WERI-Rb-1 (cell line): ENCODE data around the gene ZNF592.

Source experiments
- DNase-seq: peaks from one replicate; pipeline ENCODE4 v3.0.0-alpha.2; 2020
- H3K27ac ChIP-seq: fragments of 250-450 bp; sonication (Bioruptor Pico); 2 replicates; pipeline ENCODE4 v1.5.1; 2020; ENCODE audit warnings: mild to moderate bottlenecking, moderate library complexity
- H3K27me3 ChIP-seq: fragments of 250-450 bp; sonication (Bioruptor Pico); 2 replicates; pipeline ENCODE4 v1.5.1; 2021; ENCODE audit warnings: mild to moderate bottlenecking, low read depth, moderate library complexity; ENCODE audit not compliant: insufficient read depth, severe bottlenecking
- H3K36me3 ChIP-seq: fragments of 250-450 bp; sonication (Bioruptor Pico); 2 replicates; pipeline ENCODE4 v1.5.1; 2020; ENCODE audit warnings: mild to moderate bottlenecking, moderate library complexity
- H3K4me3 ChIP-seq: 2 replicates; pipeline ENCODE4 v1.5.1; 2011; ENCODE audit warnings: low read depth, mild to moderate bottlenecking, control low read depth, low read length
- H3K9me3 ChIP-seq: fragments of 250-450 bp; sonication (Bioruptor Pico); 2 replicates; pipeline ENCODE4 v1.5.1; 2021; ENCODE audit warnings: mild to moderate bottlenecking, moderate library complexity; ENCODE audit not compliant: severe bottlenecking
- CTCF ChIP-seq: IDR thresholded peaks from 2 replicates; pipeline ENCODE4 v1.5.1; 2011; ENCODE audit warnings: low read depth, mild to moderate bottlenecking, control low read depth, inconsistent platforms, low read length

ZNF592 gene

GRCh38 chr15:84782346-84782745, 34.0 kb downstream of the ZNF592 start:
- no peak for TF ChIP-seq CTCF
- no peak overlapping the region for H3K4me3 ChIP-seq
- no peaks in the 10 kb centered on the region for H3K9me3 ChIP-seq
- H3K36me3 ChIP-seq: peaks cover 64% of the 10 kb centered on the region
- H3K27ac ChIP-seq: no peak overlapping the region
- no peaks in the 10 kb centered on the region for H3K27me3 ChIP-seq
- DNase-seq: no peak

- no peak for DNase-seq
- H3K9me3 ChIP-seq: no peaks in the 10 kb centered on the region
- H3K27me3 ChIP-seq: no peaks in the 10 kb centered on the region
- peaks cover 67% of the 10 kb centered on the region for H3K36me3 ChIP-seq
- H3K27ac ChIP-seq: no peak overlapping the region
- TF ChIP-seq CTCF: no peak
- H3K4me3 ChIP-seq: no peak overlapping the region
Measured at GRCh38 chr15:84783493-84784251, 35.3 kb downstream of the ZNF592 start.

GRCh38 chr15:84784262-84784661, 35.9 kb downstream of the ZNF592 start:
- Histone ChIP-seq H3K27ac (no peak overlapping the region), H3K36me3 (peaks cover 67% of the 10 kb centered on the region), H3K9me3 (no peaks in the 10 kb centered on the region), H3K4me3 (no peak overlapping the region), H3K27me3 (no peaks in the 10 kb centered on the region)
- no peak for TF ChIP-seq CTCF
- DNase-seq: no peak

GRCh38 chr15:84785053-84785452, 36.7 kb downstream of the ZNF592 start:
- Histone ChIP-seq H3K27me3 (no peaks in the 10 kb centered on the region), H3K27ac (no peak overlapping the region), H3K4me3 (no peak overlapping the region), H3K36me3 (peaks cover 71% of the 10 kb centered on the region), H3K9me3 (no peaks in the 10 kb centered on the region)
- TF ChIP-seq CTCF: no peak
- DNase-seq: no peak

- TF ChIP-seq CTCF: no peak
- Histone ChIP-seq H3K27me3 (no peaks in the 10 kb centered on the region), H3K9me3 (no peaks in the 10 kb centered on the region), H3K27ac (no peak overlapping the region), H3K4me3 (no peak overlapping the region), H3K36me3 (peaks cover 82% of the 10 kb centered on the region)
- no peak for DNase-seq
Measured at GRCh38 chr15:84788500-84788899, 40.1 kb downstream of the ZNF592 start.

- Histone ChIP-seq H3K36me3 (peaks cover 75% of the 10 kb centered on the region), H3K27me3 (no peaks in the 10 kb centered on the region), H3K4me3 (no peak overlapping the region), H3K9me3 (no peaks in the 10 kb centered on the region), H3K27ac (no peak overlapping the region)
- TF ChIP-seq CTCF: no peak
- no peak for DNase-seq
Measured at GRCh38 chr15:84789762-84790161, 41.4 kb downstream of the ZNF592 start.
